Endothelial cell of umbilical vein (primary cell): ENCODE data around the gene SRGN. TPM values are rescaled to one million over a fixed set of nuclear protein-coding genes. Genes with fewer than 3 reads are reported as not detected.

Experiments used
- BruUV-seq: library from RNA; stranded (reverse); fragments of 400-500 nt; replicated peaks from 2 replicates; lab custom pipeline; 2021; lab: Mats Ljungman, UMichigan
- CTCF ChIA-PET: fragments of 300-600, 350-600 bp; sonication (Branson Sonifier 250); formaldehyde crosslinking; loops from one replicate; lab custom pipeline; 2021; ENCODE audit warnings: antibody characterized with exemption, inconsistent platforms; lab: Charles Lee
- POLR2A ChIA-PET: fragments of 300-600, 350-600 bp; sonication (Branson Sonifier 250); formaldehyde crosslinking; loops from one replicate; lab custom pipeline; 2021; ENCODE audit warnings: antibody characterized with exemption, inconsistent platforms; lab: Charles Lee
- DNase-seq: peaks from one replicate; pipeline ENCODE4 v3.0.0-alpha.2; 2011; ENCODE audit warnings: low read depth, low spot score
- FAIRE-seq: peaks from 2 replicates; lab custom pipeline; 2011; peaks lifted over from hg19 to GRCh38; lab: Jason Lieb, UNC
- H2AFZ ChIP-seq: 2 replicates; pipeline ENCODE4 v1.6.0; 2012; ENCODE audit warnings: low read depth, low read length, control low read depth, inconsistent platforms
- H3K27ac ChIP-seq: 2 replicates; pipeline ENCODE4 v1.5.1; 2011; ENCODE audit warnings: low read depth, mild to moderate bottlenecking, control low read depth, low read length, moderate library complexity; ENCODE audit not compliant: insufficient read depth
- H3K27me3 ChIP-seq, 2 experiments: 2 replicates each; pipeline versions ENCODE4 v1.6.0 to v1.6.1; 2011; ENCODE audit warnings: low read length in 2 of 2, mixed read lengths in 1 of 2; ENCODE audit not compliant: control insufficient read depth in 2 of 2, insufficient read depth in 2 of 2
- H3K36me3 ChIP-seq, 2 experiments: 2 replicates in 1 of 2; 3 replicates in 1 of 2; pipeline ENCODE4 v1.5.1; 2011; ENCODE audit warnings: low read length in 2 of 2, mild to moderate bottlenecking in 1 of 2, moderate library complexity in 1 of 2; ENCODE audit not compliant: control insufficient read depth in 2 of 2, insufficient read depth in 2 of 2; ENCODE audit errors: extremely low read depth in 1 of 2
- H3K4me1 ChIP-seq: 3 replicates; pipeline ENCODE4 v1.5.1; 2011; ENCODE audit warnings: mild to moderate bottlenecking, low read length; ENCODE audit not compliant: control insufficient read depth, insufficient read depth; ENCODE audit errors: extremely low read depth
- H3K4me2 ChIP-seq: 2 replicates; pipeline ENCODE4 v1.6.1; 2011; ENCODE audit warnings: low read length, control low read depth, mixed read lengths; ENCODE audit not compliant: insufficient read depth
- H3K4me3 ChIP-seq, 3 experiments: fragments of 200-600 bp in 1 of 3; sonication (generic), shearing (Covaris generic) in 1 of 3; replicated peaks in 1 of 3; 2 replicates each; pipeline ENCODE4 v1.5.1; 2011 to 2016; ENCODE audit warnings: control low read depth in 3 of 3, low read length in 3 of 3, mild to moderate bottlenecking in 2 of 3, inconsistent platforms in 1 of 3, low read depth in 1 of 3, moderate library complexity in 1 of 3; ENCODE audit not compliant: insufficient read depth in 1 of 3
- H3K79me2 ChIP-seq: 2 replicates; pipeline ENCODE4 v1.6.0; 2012; ENCODE audit warnings: low read length, inconsistent platforms; ENCODE audit not compliant: control insufficient read depth, insufficient read depth
- H3K9ac ChIP-seq: replicated peaks from 2 replicates; pipeline ENCODE3; 2011; ENCODE audit warnings: low read length, control low read depth; ENCODE audit not compliant: insufficient read depth; ENCODE audit errors: extremely low read depth
- H3K9me1 ChIP-seq: replicated peaks from 3 replicates; pipeline ENCODE4 v1.6.0; 2011; ENCODE audit warnings: mild to moderate bottlenecking, low read length; ENCODE audit not compliant: control insufficient read depth, insufficient read depth; ENCODE audit errors: extremely low read depth
- H3K9me3 ChIP-seq: replicated peaks from 2 replicates; pipeline ENCODE4 v1.5.1; 2012; ENCODE audit warnings: low read length, inconsistent platforms; ENCODE audit not compliant: control insufficient read depth, insufficient read depth
- H4K20me1 ChIP-seq: replicated peaks from 2 replicates; pipeline ENCODE3; 2011; ENCODE audit warnings: mild to moderate bottlenecking, low read length; ENCODE audit not compliant: control insufficient read depth, insufficient read depth; ENCODE audit errors: extremely low read depth
- CTCF ChIP-seq, 2 donors: IDR thresholded peaks; 1 replicate in 1 of 2; 2 replicates in 1 of 2; pipeline ENCODE4 v1.5.1; 2011; ENCODE audit warnings: low read length in 2 of 2, mild to moderate bottlenecking in 2 of 2, moderate library complexity in 2 of 2, control low read depth in 1 of 2, inconsistent platforms in 1 of 2, low read depth in 1 of 2; ENCODE audit not compliant: insufficient read depth in 1 of 2; ENCODE audit errors: extremely low read depth in 1 of 2
- EZH2 ChIP-seq: IDR thresholded peaks from 2 replicates; pipeline ENCODE4 v1.6.1; 2012; ENCODE audit warnings: borderline replicate concordance, low read depth, mild to moderate bottlenecking, moderate library complexity, low read length, inconsistent platforms; ENCODE audit not compliant: severe bottlenecking
- FOS ChIP-seq: IDR thresholded peaks from 2 replicates; pipeline ENCODE4 v1.6.1; 2011; ENCODE audit warnings: mild to moderate bottlenecking, low read length, moderate library complexity, borderline replicate concordance; ENCODE audit not compliant: insufficient read depth
- GATA2 ChIP-seq: IDR thresholded peaks from 2 replicates; pipeline ENCODE4 v1.7.0; 2011; ENCODE audit warnings: low read depth, mild to moderate bottlenecking, moderate library complexity, mixed read lengths, low read length; ENCODE audit not compliant: insufficient read length, insufficient read depth
- JUN ChIP-seq: IDR thresholded peaks from 2 replicates; pipeline ENCODE4 v1.6.1; 2011; ENCODE audit warnings: borderline replicate concordance, low read depth; ENCODE audit not compliant: insufficient read length, insufficient read depth
- MYC ChIP-seq: IDR thresholded peaks from one replicate; pipeline ENCODE4 v1.6.1; 2011; ENCODE audit warnings: mild to moderate bottlenecking, low read depth, low read length
- POLR2A ChIP-seq: IDR thresholded peaks from 2 replicates; pipeline ENCODE4 v1.6.1; 2012; ENCODE audit warnings: low read depth, mild to moderate bottlenecking, control low read depth, low read length
- POLR2AphosphoS5 ChIP-seq: IDR thresholded peaks from 2 replicates; pipeline ENCODE4 v1.6.1; 2012; ENCODE audit warnings: low read depth, mild to moderate bottlenecking, control low read depth, low read length, moderate library complexity; ENCODE audit not compliant: insufficient read depth
- dilution Hi-C: fragments of 300-500 bp; cut with MboI; formaldehyde crosslinking; loops from one replicate; pipeline ENCODE4 v1.15.0; 2019; ENCODE audit warnings: low sequenced_read_pairs; ENCODE audit not compliant: extremely low pct_ligation_motif_present
- intact Hi-C: fragments of 100-400 bp; cut with micrococcal nuclease; formaldehyde crosslinking; loops from one replicate; pipeline ENCODE4 v1.10.0; 2022
- polyA plus RNA-seq, 4 experiments: library from polyadenylated mRNA; depleted of rRNA in 3 of 4; stranded (reverse) in 3 of 4; unstranded in 1 of 4; fragments of >200 nt; gene quantifications; 2 replicates each; pipeline versions ENCODE4 v1.2.1 to v1.2.3, GENCODE V29; 2011 to 2012; ENCODE audit warnings: missing spikeins in 1 of 4
- total RNA-seq: library from RNA; stranded (reverse); gene quantifications from 2 replicates; pipeline ENCODE4 v1.2.3, GENCODE V29; 2021
- TF ChIP-seq, protein P1 (sequence below): IDR thresholded peaks from 2 replicates; pipeline ENCODE4 v1.6.1; 2011; ENCODE audit not compliant: insufficient read depth, insufficient read length

SRGN gene
- total and polyA plus RNA-seq, 2 donors (not counting 3 experiments of a cell fraction or from before 2014, with no cell fraction given): 384 to 450 TPM

DNA sequence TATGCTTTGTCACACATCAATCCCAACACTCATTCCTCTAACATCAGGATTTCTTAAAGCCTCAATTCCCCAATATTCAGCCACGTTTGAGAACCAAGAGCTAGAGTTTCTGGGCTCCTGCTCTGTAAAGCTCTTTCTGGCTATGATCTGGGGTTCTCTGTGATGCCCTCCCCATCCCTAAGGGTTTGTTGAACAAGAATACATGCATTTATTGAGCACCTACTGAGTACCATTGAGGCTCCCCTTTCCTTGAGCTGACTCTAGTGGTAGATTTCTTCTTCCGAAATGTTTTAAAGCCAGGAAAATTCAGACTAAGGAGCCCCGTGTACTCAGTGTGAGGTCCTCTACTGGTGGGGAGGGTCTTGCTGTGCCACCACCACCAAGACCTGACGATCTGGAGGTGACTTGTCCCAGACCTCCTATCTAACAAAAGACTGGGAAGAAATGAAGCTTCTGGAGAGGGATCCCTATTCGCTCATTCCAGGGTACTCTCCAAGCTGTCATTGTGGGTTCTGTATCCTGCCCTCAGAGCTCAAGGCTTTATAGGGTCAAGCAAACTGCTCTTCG, 23.1 kb upstream of the SRGN start:
- no peaks in the 10 kb centered on the region for H4K20me1 ChIP-seq
- DNase-seq (no peak), FAIRE-seq (no peak)
- intact Hi-C loops (no loop called here), dilution Hi-C loops (no loop called here)
- no peaks in the 10 kb centered on the region for H3K36me3 ChIP-seq
- no peaks in the 10 kb centered on the region for H3K79me2 ChIP-seq
- ChIA-PET CTCF (interaction anchor here (0.7 to 2.5 kb wide), 6 partner anchors 12 to 60 kb away, joined by 3 to 8 read pairs (median 3); partner anchors contain the start of gene SRGN), POLR2A (no interaction called here)
- no peak overlapping the region for H3K27ac ChIP-seq
- H3K9me1 ChIP-seq: no peaks in the 10 kb centered on the region
- no TSS peak for BruUV-seq
- no peak overlapping the region for H3K9ac ChIP-seq
- no peaks in the 10 kb centered on the region for H3K27me3 ChIP-seq
- H3K4me2 ChIP-seq: no peak overlapping the region
- H3K4me1 ChIP-seq: peaks cover 39% of the 10 kb centered on the region
- no peak overlapping the region for H2AFZ ChIP-seq
- no peaks in the 10 kb centered on the region for H3K9me3 ChIP-seq
- TF ChIP-seq, protein P1, sequence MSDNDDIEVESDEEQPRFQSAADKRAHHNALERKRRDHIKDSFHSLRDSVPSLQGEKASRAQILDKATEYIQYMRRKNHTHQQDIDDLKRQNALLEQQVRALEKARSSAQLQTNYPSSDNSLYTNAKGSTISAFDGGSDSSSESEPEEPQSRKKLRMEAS: no peak
- no peak for TF ChIP-seq GATA2
- TF ChIP-seq POLR2AphosphoS5: no peak
- TF ChIP-seq POLR2A: no peak
- no peak for TF ChIP-seq EZH2
- TF ChIP-seq CTCF (IDR thresholded peaks at IDR 0.05; ENCODE audit: extremely low read depth in 1 of 2, insufficient read depth in 1 of 2, low read depth in 1 of 2, low read length in 2 of 2): no peak
- no peak for TF ChIP-seq FOS
- no peak for TF ChIP-seq JUN
- TF ChIP-seq MYC: no peak
- no peak overlapping the region for H3K4me3 ChIP-seq
